Tibial nerve (tissue), 3 donors: ENCODE measurements around the gene GORASP2.

Experiments used
- POLR2A ChIP-seq, 2 donors: fragments of 450-650 bp; IDR thresholded peaks; one replicate each; pipeline ENCODE4 v1.6.1; 2017; ENCODE audit warnings: antibody characterized with exemption in 2 of 2, mild to moderate bottlenecking in 2 of 2, moderate library complexity in 2 of 2
- TF ChIP-seq, protein P1 (sequence below), 5 experiments: fragments of 200-600 bp in 3 of 5; fragments of 450-650 bp in 2 of 5; sonication (generic) in 3 of 5; IDR thresholded peaks; one replicate each; pipeline ENCODE4 v1.5.1; 2016 to 2019; ENCODE audit warnings: antibody characterized with exemption in 5 of 5, mild to moderate bottlenecking in 3 of 5, moderate library complexity in 2 of 5

DNA sequence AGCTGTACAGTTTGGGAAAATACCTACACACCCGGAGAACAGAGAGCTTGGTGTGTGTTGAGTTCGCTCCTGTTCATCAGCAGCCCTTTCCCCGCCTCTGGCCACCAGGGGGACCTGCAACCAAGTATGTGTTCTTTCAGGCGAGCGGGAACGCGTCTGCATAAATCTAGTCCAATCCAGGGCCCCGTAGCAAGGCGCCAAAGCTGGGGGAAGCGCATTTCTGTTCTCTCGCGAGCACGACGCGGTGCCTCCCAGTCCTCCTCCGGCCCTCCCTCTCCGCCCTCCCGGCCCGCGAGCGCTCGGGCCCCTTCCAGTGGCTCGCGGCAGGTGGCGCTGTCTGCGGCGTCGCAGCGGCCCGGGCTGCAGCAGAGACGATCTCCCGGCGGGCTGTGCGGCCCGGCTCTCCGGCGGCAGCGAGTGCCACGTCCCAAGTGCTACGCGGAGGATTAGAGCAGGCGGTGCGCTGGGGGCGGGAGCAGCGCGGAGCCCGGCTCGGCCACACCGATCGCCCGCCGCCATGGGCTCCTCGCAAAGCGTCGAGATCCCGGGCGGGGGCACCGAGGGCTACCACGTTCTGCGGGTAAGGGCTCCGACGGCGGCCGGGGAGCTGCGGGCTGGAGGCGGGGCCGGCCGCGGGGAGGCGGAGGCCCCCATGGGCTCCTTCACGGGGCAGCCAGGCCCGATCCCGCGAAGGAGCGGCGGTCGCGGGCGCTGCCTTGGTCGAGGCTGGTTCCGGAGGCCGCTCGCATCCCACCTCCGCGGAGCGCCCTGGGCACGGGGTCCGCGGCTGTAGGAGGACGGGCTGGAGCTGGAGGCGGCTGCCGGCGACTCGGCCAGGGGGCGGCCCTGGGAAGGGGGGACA lies at the start of gene GORASP2:
- peak; percentile 71 to 75 for TF ChIP-seq POLR2A (IDR thresholded peaks at IDR 0.05)
- TF ChIP-seq, protein P1, sequence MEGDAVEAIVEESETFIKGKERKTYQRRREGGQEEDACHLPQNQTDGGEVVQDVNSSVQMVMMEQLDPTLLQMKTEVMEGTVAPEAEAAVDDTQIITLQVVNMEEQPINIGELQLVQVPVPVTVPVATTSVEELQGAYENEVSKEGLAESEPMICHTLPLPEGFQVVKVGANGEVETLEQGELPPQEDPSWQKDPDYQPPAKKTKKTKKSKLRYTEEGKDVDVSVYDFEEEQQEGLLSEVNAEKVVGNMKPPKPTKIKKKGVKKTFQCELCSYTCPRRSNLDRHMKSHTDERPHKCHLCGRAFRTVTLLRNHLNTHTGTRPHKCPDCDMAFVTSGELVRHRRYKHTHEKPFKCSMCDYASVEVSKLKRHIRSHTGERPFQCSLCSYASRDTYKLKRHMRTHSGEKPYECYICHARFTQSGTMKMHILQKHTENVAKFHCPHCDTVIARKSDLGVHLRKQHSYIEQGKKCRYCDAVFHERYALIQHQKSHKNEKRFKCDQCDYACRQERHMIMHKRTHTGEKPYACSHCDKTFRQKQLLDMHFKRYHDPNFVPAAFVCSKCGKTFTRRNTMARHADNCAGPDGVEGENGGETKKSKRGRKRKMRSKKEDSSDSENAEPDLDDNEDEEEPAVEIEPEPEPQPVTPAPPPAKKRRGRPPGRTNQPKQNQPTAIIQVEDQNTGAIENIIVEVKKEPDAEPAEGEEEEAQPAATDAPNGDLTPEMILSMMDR (IDR thresholded peaks at IDR 0.05): peak; percentile 94 to 99 (median 98)
